HCT116 (cell line): ENCODE measurements around the gene SIGLEC7. TPM values are rescaled to one million over a fixed set of nuclear protein-coding genes. Genes with fewer than 3 reads are reported as not detected.

ENCODE experiments used
- ATAC-seq: fragments of 200-7000 bp; cut with Tn5 transposase; 2 replicates; pipeline ENCODE4 v1.9.1; 2020; ENCODE audit warnings: mild to moderate bottlenecking, moderate library complexity
- BruUV-seq: library from RNA; stranded (reverse); fragments of 400-500 nt; replicated peaks from 2 replicates; lab custom pipeline; 2021; lab: Mats Ljungman, UMichigan
- CTCF ChIA-PET: fragments of 300-600 bp; sonication (Branson Sonifier 250); formaldehyde crosslinking; loops from one replicate; lab custom pipeline; 2021; ENCODE audit warnings: antibody characterized with exemption; lab: Charles Lee
- POLR2A ChIA-PET: fragments of 300-600, 350-600 bp; sonication (Branson Sonifier 250); formaldehyde crosslinking; loops from one replicate; lab custom pipeline; 2021; ENCODE audit warnings: antibody characterized with exemption; lab: Charles Lee
- RAD21 ChIA-PET, 2 experiments: fragments of 300-600 bp; sonication (Branson Sonifier 250); formaldehyde crosslinking; loops; one replicate each; lab custom pipeline; 2023; ENCODE audit warnings: low total read pairs in 2 of 2; ENCODE audit not compliant: uncharacterized antibody in 2 of 2, unreplicated experiment in 2 of 2, low non-redundant PET in 1 of 2; lab: Charles Lee
- DNase-seq: peaks from one replicate; pipeline ENCODE4 v3.0.0-alpha.2; 2010; ENCODE audit warnings: low read depth, low spot score
- H2AFZ ChIP-seq: fragments of 200-600 bp; shearing (Covaris generic), sonication (generic); 2 replicates; pipeline ENCODE4 v1.6.1; 2017; ENCODE audit warnings: low read depth, mixed run types, mixed read lengths, antibody characterized with exemption, low read length; ENCODE audit not compliant: poor library complexity, severe bottlenecking
- H3K27ac ChIP-seq: 2 replicates; pipeline ENCODE4 v1.5.1; 2012; ENCODE audit warnings: low read depth, low read length
- H3K27me3 ChIP-seq: fragments of 200-600 bp; sonication (generic); 2 replicates; pipeline ENCODE4 v1.6.1; 2016; ENCODE audit warnings: mixed run types, low read length, mixed read lengths; ENCODE audit not compliant: insufficient read depth
- H3K36me3 ChIP-seq, 2 experiments: fragments of 200-500 bp in 1 of 2; fragments of 200-600 bp in 1 of 2; sonication (Bioruptor generic) in 1 of 2; sonication (generic) in 1 of 2; 2 replicates each; pipeline versions ENCODE4 v1.5.1 to v1.6.1; 2014 to 2016; ENCODE audit warnings: low read length in 2 of 2, inconsistent platforms in 1 of 2, mixed read lengths in 1 of 2, mixed run types in 1 of 2; ENCODE audit not compliant: insufficient read depth in 2 of 2, control insufficient read depth in 1 of 2
- H3K4me1 ChIP-seq, 2 experiments: fragments of 200-600 bp in 1 of 2; sonication (generic) in 1 of 2; 2 replicates each; pipeline versions ENCODE4 v1.5.1 to v1.6.1; 2012 to 2017; ENCODE audit warnings: low read length in 2 of 2, inconsistent platforms in 1 of 2, mild to moderate bottlenecking in 1 of 2, mixed read lengths in 1 of 2, mixed run types in 1 of 2, moderate library complexity in 1 of 2; ENCODE audit not compliant: insufficient read depth in 2 of 2, control insufficient read depth in 1 of 2
- H3K4me2 ChIP-seq: fragments of 200-600 bp; sonication (generic); 2 replicates; pipeline ENCODE4 v1.6.1; 2017; ENCODE audit warnings: mixed run types, low read length, mixed read lengths
- H3K4me3 ChIP-seq, 2 experiments: fragments of 200-600 bp in 1 of 2; sonication (generic) in 1 of 2; replicated peaks in 1 of 2; 2 replicates each; pipeline ENCODE4 v1.5.1; 2011 to 2016; ENCODE audit warnings: low read length in 2 of 2, control low read depth in 1 of 2, low read depth in 1 of 2, mild to moderate bottlenecking in 1 of 2, mixed read lengths in 1 of 2, mixed run types in 1 of 2
- H3K79me2 ChIP-seq: fragments of 200-600 bp; sonication (generic); 2 replicates; pipeline ENCODE4 v1.6.1; 2017; ENCODE audit warnings: mild to moderate bottlenecking, mixed run types, low read length, moderate library complexity, mixed read lengths; ENCODE audit not compliant: insufficient read depth
- H3K9ac ChIP-seq: fragments of 200-600 bp; sonication (generic); 2 replicates; pipeline ENCODE4 v1.6.1; 2016; ENCODE audit warnings: low read length, mixed read lengths
- H3K9me2 ChIP-seq: fragments of 200-600 bp; sonication (generic), shearing (Covaris generic); 2 replicates; pipeline ENCODE4 v1.6.1; 2017; ENCODE audit warnings: mixed run types, mild to moderate bottlenecking, moderate library complexity; ENCODE audit not compliant: insufficient read depth
- H3K9me3 ChIP-seq, 2 experiments: fragments of 200-500 bp in 1 of 2; fragments of 200-600 bp in 1 of 2; sonication (Bioruptor generic) in 1 of 2; sonication (generic) in 1 of 2; 2 replicates each; pipeline ENCODE4 v1.6.1; 2014 to 2017; ENCODE audit warnings: low read length in 2 of 2, mixed read lengths in 2 of 2, inconsistent platforms in 1 of 2, low read depth in 1 of 2, mild to moderate bottlenecking in 1 of 2, mixed run types in 1 of 2, moderate library complexity in 1 of 2; ENCODE audit not compliant: control insufficient read depth in 1 of 2, insufficient read depth in 1 of 2
- H4K20me1 ChIP-seq: fragments of 200-600 bp; sonication (generic), shearing (Covaris generic); 2 replicates; pipeline ENCODE4 v1.6.1; 2017; ENCODE audit warnings: mixed run types, mild to moderate bottlenecking, moderate library complexity; ENCODE audit not compliant: insufficient read depth
- CBX3 ChIP-seq: IDR thresholded peaks from 2 replicates; pipeline ENCODE4 v1.6.1; 2012; ENCODE audit warnings: low read depth
- CEBPB ChIP-seq: IDR thresholded peaks from 2 replicates; pipeline ENCODE4 v1.6.1; 2012; ENCODE audit warnings: low read depth
- ELF1 ChIP-seq: IDR thresholded peaks from 2 replicates; pipeline ENCODE4 v1.6.1; 2012; ENCODE audit warnings: low read depth, borderline replicate concordance
- EZH2 ChIP-seq: fragments of 200-600 bp; sonication (generic); IDR thresholded peaks from 2 replicates; pipeline ENCODE4 v1.6.1; 2017; ENCODE audit warnings: antibody characterized with exemption, mixed run types
- FOSL1 ChIP-seq: IDR thresholded peaks from 2 replicates; pipeline ENCODE4 v1.6.1; 2012; ENCODE audit warnings: low read depth
- JUND ChIP-seq: IDR thresholded peaks from 2 replicates; pipeline ENCODE4 v1.6.1; 2012
- POLR2A ChIP-seq: IDR thresholded peaks from 2 replicates; pipeline ENCODE4 v1.7.0; 2011; ENCODE audit warnings: borderline replicate concordance; ENCODE audit not compliant: insufficient read depth, insufficient read length; ENCODE audit errors: extremely low read depth
- RAD21 ChIP-seq: IDR thresholded peaks from 2 replicates; pipeline ENCODE4 v1.6.1; 2012; ENCODE audit warnings: low read depth, mild to moderate bottlenecking
- SIN3A ChIP-seq: IDR thresholded peaks from 2 replicates; pipeline ENCODE4 v1.6.1; 2012; ENCODE audit warnings: low read depth
- SRF ChIP-seq: IDR thresholded peaks from 2 replicates; pipeline ENCODE4 v1.6.1; 2012; ENCODE audit warnings: low read depth
- TCF7L2 ChIP-seq: IDR thresholded peaks from 2 replicates; pipeline ENCODE4 v1.7.0; 2011; ENCODE audit warnings: borderline replicate concordance, inconsistent platforms; ENCODE audit not compliant: insufficient read depth, insufficient read length; ENCODE audit errors: extremely low read depth
- YY1 ChIP-seq: IDR thresholded peaks from 2 replicates; pipeline ENCODE4 v1.6.1; 2011; ENCODE audit warnings: low read length, low read depth, moderate library complexity, mild to moderate bottlenecking; ENCODE audit not compliant: insufficient replicate concordance; ENCODE audit errors: extremely low read depth
- ZFX ChIP-seq: fragments of 450-650 bp; IDR thresholded peaks from 2 replicates; pipeline ENCODE4 v1.6.1; 2017
- intact Hi-C: fragments of 100-400 bp; cut with micrococcal nuclease; formaldehyde crosslinking; loops from 2 replicates; pipeline ENCODE4 v1.10.0; 2022
- total RNA-seq: library from RNA; stranded (reverse); gene quantifications from one replicate; pipeline ENCODE4 v1.2.1, GENCODE V29; 2021; ENCODE audit not compliant: unreplicated experiment
- TF ChIP-seq, protein P1 (sequence below): IDR thresholded peaks from 2 replicates; pipeline ENCODE4 v1.6.1; 2011; ENCODE audit warnings: mild to moderate bottlenecking, low read length, moderate library complexity; ENCODE audit not compliant: insufficient replicate concordance; ENCODE audit errors: extremely low read depth
- TF ChIP-seq, protein P2 (sequence below): IDR thresholded peaks from 2 replicates; pipeline ENCODE4 v1.6.1; 2012; ENCODE audit warnings: low read depth

Gene SIGLEC7
- total RNA-seq, 1 experiment from 2014 or later, result not detected

DNA sequence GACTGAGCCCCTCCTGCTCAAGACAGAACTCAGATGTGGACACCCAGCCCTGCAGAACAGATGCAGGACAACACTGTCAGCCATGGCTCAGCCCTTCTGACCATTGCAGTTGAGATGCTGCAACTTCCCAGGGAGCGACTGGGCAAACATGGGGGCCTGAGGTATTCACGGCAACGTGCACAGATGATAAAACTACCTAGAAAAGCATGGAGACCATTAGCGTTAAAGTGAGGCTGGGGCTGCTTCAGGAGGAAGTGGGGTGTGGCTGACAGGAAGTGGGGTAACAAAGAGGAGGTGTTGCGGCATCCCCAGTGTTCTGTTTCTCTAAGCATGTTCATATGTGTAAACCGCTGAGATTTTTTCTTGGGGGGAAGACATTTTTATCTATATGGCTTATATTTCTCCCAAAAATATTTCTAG is 18.7 kb upstream of the SIGLEC7 start:
- Histone ChIP-seq H3K27me3 (0 out of 2 replicates have a peak, but pooled peaks cover 4% of the 10 kb centered on the region), H3K9ac (no peak overlapping the region), H3K79me2 (no peaks in the 10 kb centered on the region), H3K4me3 (no peak overlapping the region), H4K20me1 (no peaks in the 10 kb centered on the region), H3K4me2 (no peak overlapping the region), H2AFZ (no peak overlapping the region), H3K9me3 (no peaks in the 10 kb centered on the region), H3K27ac (no peak overlapping the region), H3K9me2 (no peaks in the 10 kb centered on the region), H3K36me3 (no peaks in the 10 kb centered on the region), H3K4me1 (peaks cover 0 to 8% of the 10 kb centered on the region in 2 experiments; a peak in 1 of 4 replicates)
- CTCF ChIA-PET, result no interaction called here
- ATAC-seq (no peak), DNase-seq (no peak)
- BruUV-seq, result no TSS peak
- TF ChIP-seq JUND, result no peak
- no peak for TF ChIP-seq ELF1
- TF ChIP-seq, protein P1, sequence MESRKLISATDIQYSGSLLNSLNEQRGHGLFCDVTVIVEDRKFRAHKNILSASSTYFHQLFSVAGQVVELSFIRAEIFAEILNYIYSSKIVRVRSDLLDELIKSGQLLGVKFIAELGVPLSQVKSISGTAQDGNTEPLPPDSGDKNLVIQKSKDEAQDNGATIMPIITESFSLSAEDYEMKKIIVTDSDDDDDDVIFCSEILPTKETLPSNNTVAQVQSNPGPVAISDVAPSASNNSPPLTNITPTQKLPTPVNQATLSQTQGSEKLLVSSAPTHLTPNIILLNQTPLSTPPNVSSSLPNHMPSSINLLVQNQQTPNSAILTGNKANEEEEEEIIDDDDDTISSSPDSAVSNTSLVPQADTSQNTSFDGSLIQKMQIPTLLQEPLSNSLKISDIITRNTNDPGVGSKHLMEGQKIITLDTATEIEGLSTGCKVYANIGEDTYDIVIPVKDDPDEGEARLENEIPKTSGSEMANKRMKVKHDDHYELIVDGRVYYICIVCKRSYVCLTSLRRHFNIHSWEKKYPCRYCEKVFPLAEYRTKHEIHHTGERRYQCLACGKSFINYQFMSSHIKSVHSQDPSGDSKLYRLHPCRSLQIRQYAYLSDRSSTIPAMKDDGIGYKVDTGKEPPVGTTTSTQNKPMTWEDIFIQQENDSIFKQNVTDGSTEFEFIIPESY, result no peak
- TF ChIP-seq POLR2A, result no peak
- TF ChIP-seq TCF7L2, result no peak
- no peak for TF ChIP-seq SRF
- TF ChIP-seq, protein P2, sequence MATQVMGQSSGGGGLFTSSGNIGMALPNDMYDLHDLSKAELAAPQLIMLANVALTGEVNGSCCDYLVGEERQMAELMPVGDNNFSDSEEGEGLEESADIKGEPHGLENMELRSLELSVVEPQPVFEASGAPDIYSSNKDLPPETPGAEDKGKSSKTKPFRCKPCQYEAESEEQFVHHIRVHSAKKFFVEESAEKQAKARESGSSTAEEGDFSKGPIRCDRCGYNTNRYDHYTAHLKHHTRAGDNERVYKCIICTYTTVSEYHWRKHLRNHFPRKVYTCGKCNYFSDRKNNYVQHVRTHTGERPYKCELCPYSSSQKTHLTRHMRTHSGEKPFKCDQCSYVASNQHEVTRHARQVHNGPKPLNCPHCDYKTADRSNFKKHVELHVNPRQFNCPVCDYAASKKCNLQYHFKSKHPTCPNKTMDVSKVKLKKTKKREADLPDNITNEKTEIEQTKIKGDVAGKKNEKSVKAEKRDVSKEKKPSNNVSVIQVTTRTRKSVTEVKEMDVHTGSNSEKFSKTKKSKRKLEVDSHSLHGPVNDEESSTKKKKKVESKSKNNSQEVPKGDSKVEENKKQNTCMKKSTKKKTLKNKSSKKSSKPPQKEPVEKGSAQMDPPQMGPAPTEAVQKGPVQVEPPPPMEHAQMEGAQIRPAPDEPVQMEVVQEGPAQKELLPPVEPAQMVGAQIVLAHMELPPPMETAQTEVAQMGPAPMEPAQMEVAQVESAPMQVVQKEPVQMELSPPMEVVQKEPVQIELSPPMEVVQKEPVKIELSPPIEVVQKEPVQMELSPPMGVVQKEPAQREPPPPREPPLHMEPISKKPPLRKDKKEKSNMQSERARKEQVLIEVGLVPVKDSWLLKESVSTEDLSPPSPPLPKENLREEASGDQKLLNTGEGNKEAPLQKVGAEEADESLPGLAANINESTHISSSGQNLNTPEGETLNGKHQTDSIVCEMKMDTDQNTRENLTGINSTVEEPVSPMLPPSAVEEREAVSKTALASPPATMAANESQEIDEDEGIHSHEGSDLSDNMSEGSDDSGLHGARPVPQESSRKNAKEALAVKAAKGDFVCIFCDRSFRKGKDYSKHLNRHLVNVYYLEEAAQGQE, result no peak
- no peak for TF ChIP-seq FOSL1
- TF ChIP-seq CBX3, result no peak
- no peak for TF ChIP-seq RAD21
- no peak for TF ChIP-seq CEBPB
- TF ChIP-seq ZFX, result no peak
- TF ChIP-seq EZH2, result no peak
- TF ChIP-seq SIN3A, result no peak
- no peak for TF ChIP-seq YY1
- intact Hi-C loops, result no loop called here
- POLR2A ChIA-PET, result no interaction called here
- RAD21 ChIA-PET, result no interaction called here
